GM18951 (cell line): ENCODE data around the gene CELF2.
"Not testable (repeated sequence)": the region's sequence is repeated elsewhere in the genome, so short reads cannot be mapped to it uniquely, and the experiment has no call there.

Experiments
- POLR2A ChIP-seq: IDR thresholded peaks from 4 replicates; pipeline ENCODE4 v1.6.1; 2011; ENCODE audit warnings: mild to moderate bottlenecking; ENCODE audit not compliant: insufficient read length, insufficient read depth; ENCODE audit errors: extremely low read depth
- in situ Hi-C: fragments of 300-500 bp; cut with MboI; formaldehyde crosslinking; loops from one replicate; pipeline ENCODE4 v1.12.0; 2022; ENCODE audit warnings: low sequenced_read_pairs, mixed read lengths, inconsistent platforms; ENCODE audit not compliant: unreplicated experiment

Gene CELF2

GRCh38 chr10:11177381-11177780 is 159.7 kb downstream of the CELF2 start:
- TF ChIP-seq POLR2A: no peak
- in situ Hi-C loops: no loop called here

GRCh38 chr10:11177926-11178471 is 160.3 kb downstream of the CELF2 start:
- in situ Hi-C loops: no loop called here
- TF ChIP-seq POLR2A: peak; percentile 27

GRCh38 chr10:11178606-11179515 is 161.2 kb downstream of the CELF2 start:
- peak; percentile 30 for TF ChIP-seq POLR2A
- in situ Hi-C loops: no loop called here

- TF ChIP-seq POLR2A: no peak
- in situ Hi-C loops: no loop called here
Measured at GRCh38 chr10:11179516-11180105, 161.9 kb downstream of the CELF2 start.

GRCh38 chr10:11180228-11180627 is 162.6 kb downstream of the CELF2 start:
- in situ Hi-C loops: no loop called here

GRCh38 chr10:11181978-11182377 is 164.3 kb downstream of the CELF2 start:
- no peak for TF ChIP-seq POLR2A
- in situ Hi-C loops: no loop called here

More at GRCh38 chr10:11180228-11180627, 162.6 kb downstream of the CELF2 start:
- TF ChIP-seq POLR2A: peak; percentile 27

GRCh38 chr10:11183015-11183414 is 165.3 kb downstream of the CELF2 start:
- no peak for TF ChIP-seq POLR2A
- in situ Hi-C loops: no loop called here

- no peak for TF ChIP-seq POLR2A
- in situ Hi-C loops: no loop called here
Measured at GRCh38 chr10:11184093-11184492, 166.4 kb downstream of the CELF2 start.

GRCh38 chr10:11185128-11185665 is 167.5 kb downstream of the CELF2 start:
- in situ Hi-C loops: not testable (repeated sequence)

- in situ Hi-C loops: no loop called here
Measured at GRCh38 chr10:11186374-11186773, 168.7 kb downstream of the CELF2 start.

GRCh38 chr10:11189582-11190376 is 172.1 kb downstream of the CELF2 start:
- in situ Hi-C loops: no loop called here
- no peak for TF ChIP-seq POLR2A

More at GRCh38 chr10:11186374-11186773, 168.7 kb downstream of the CELF2 start:
- no peak for TF ChIP-seq POLR2A

GRCh38 chr10:11191190-11191589 is 173.5 kb downstream of the CELF2 start:
- TF ChIP-seq POLR2A: no peak
- in situ Hi-C loops: no loop called here

- in situ Hi-C loops: no loop called here
- no peak for TF ChIP-seq POLR2A
Measured at GRCh38 chr10:11191678-11192077, 174.0 kb downstream of the CELF2 start.
